ENCODE results near the gene NOXA1.

NOXA1 gene

GRCh38 chr9:137421838-137422603 lies 1.2 kb upstream of the NOXA1 start:
- no peak for TF ChIP-seq CTCF (IDR thresholded peaks at IDR 0.05)
- Mint-ChIP-seq H3K27me3 (ENCODE audit: low read depth, poor library complexity) (peaks cover 17% of the 10 kb centered on the region), H3K27ac (no peak overlapping the region), H3K4me3 (peak overlapping the region; percentile 93), H3K4me1 (peaks cover 26% of the 10 kb centered on the region), H3K9me3 (no peaks in the 10 kb centered on the region), H3K36me3 (ENCODE audit: low read depth) (no peaks in the 10 kb centered on the region)
- DNase-seq: no peak

GRCh38 chr9:137423514-137424291 lies 510 bp downstream of the NOXA1 start:
- Mint-ChIP-seq H3K4me3 (no peak overlapping the region), H3K27ac (no peak overlapping the region), H3K4me1 (peaks cover 29% of the 10 kb centered on the region), H3K27me3 (ENCODE audit: low read depth, poor library complexity) (peaks cover 19% of the 10 kb centered on the region), H3K36me3 (ENCODE audit: low read depth) (no peaks in the 10 kb centered on the region), H3K9me3 (no peaks in the 10 kb centered on the region)
- no peak for DNase-seq
- TF ChIP-seq CTCF (IDR thresholded peaks at IDR 0.05): no peak

GRCh38 chr9:137426018-137426681 lies 3.0 kb downstream of the NOXA1 start:
- TF ChIP-seq CTCF (IDR thresholded peaks at IDR 0.05): no peak
- no peak for DNase-seq
- Mint-ChIP-seq H3K27ac (no peak overlapping the region), H3K36me3 (ENCODE audit: low read depth) (no peaks in the 10 kb centered on the region), H3K4me3 (no peak overlapping the region), H3K4me1 (peaks cover 27% of the 10 kb centered on the region), H3K9me3 (no peaks in the 10 kb centered on the region), H3K27me3 (ENCODE audit: low read depth, poor library complexity) (peaks cover 19% of the 10 kb centered on the region)

GRCh38 chr9:137427454-137428310 lies 4.5 kb downstream of the NOXA1 start:
- no peaks in the 10 kb centered on the region for H3K9me3 Mint-ChIP-seq
- H3K36me3 Mint-ChIP-seq (ENCODE audit: low read depth): no peaks in the 10 kb centered on the region
- peaks cover 14% of the 10 kb centered on the region for H3K4me1 Mint-ChIP-seq
- no peak for DNase-seq
- TF ChIP-seq CTCF (IDR thresholded peaks at IDR 0.05): no peak
- peaks cover 12% of the 10 kb centered on the region for H3K27me3 Mint-ChIP-seq (ENCODE audit: low read depth, poor library complexity)
- no peak overlapping the region for H3K27ac Mint-ChIP-seq
- H3K4me3 Mint-ChIP-seq: no peak overlapping the region

GRCh38 chr9:137428311-137428630 lies 5.1 kb downstream of the NOXA1 start:
- peaks cover 12% of the 10 kb centered on the region for H3K27me3 Mint-ChIP-seq (ENCODE audit: low read depth, poor library complexity)
- no peak overlapping the region for H3K27ac Mint-ChIP-seq
- no peak overlapping the region for H3K4me3 Mint-ChIP-seq
- peaks cover 14% of the 10 kb centered on the region for H3K4me1 Mint-ChIP-seq
- DNase-seq: no peak
- no peaks in the 10 kb centered on the region for H3K9me3 Mint-ChIP-seq
- no peak for TF ChIP-seq CTCF (IDR thresholded peaks at IDR 0.05)
- H3K36me3 Mint-ChIP-seq (ENCODE audit: low read depth): no peaks in the 10 kb centered on the region

Data from nephron progenitor cell (in vitro differentiated cells).